Upper lobe of left lung (tissue), 6 donors: ENCODE results near the gene BLID. TPM values are rescaled to one million over a fixed set of nuclear protein-coding genes. Genes with fewer than 3 reads are reported as not detected.

Source experiments
- ATAC-seq, 2 donors: fragments of 200-7000 bp; cut with Tn5 transposase; one replicate each; pipeline ENCODE4 v1.9.1; 2022; ENCODE audit warnings: mild to moderate bottlenecking in 2 of 2, moderate library complexity in 2 of 2; ENCODE audit not compliant: low FRiP score in 2 of 2
- DNase-seq, 2 donors: peaks; one replicate each; pipeline ENCODE4 v3.0.0-alpha.2; 2019 to 2020
- H3K27ac ChIP-seq, 4 donors: fragments of 200-600 bp; sonication (generic); one replicate each; pipeline ENCODE4 v1.5.1; 2016 to 2019
- H3K27me3 ChIP-seq, 4 donors: fragments of 200-600 bp; sonication (generic); one replicate each; pipeline ENCODE4 v1.5.1; 2017 to 2019
- H3K36me3 ChIP-seq, 4 donors: fragments of 200-600 bp; sonication (generic); one replicate each; pipeline ENCODE4 v1.5.1; 2016 to 2019
- H3K4me1 ChIP-seq, 4 donors: fragments of 200-600 bp; sonication (generic); one replicate each; pipeline ENCODE4 v1.5.1; 2018 to 2019
- H3K4me3 ChIP-seq, 4 donors: fragments of 200-600 bp; sonication (generic); one replicate each; pipeline ENCODE4 v1.5.1; 2017 to 2019; ENCODE audit warnings: mild to moderate bottlenecking in 2 of 4, moderate library complexity in 1 of 4
- H3K9me3 ChIP-seq, 4 donors: fragments of 200-600 bp; sonication (generic); one replicate each; pipeline ENCODE4 v1.5.1; 2018 to 2019
- CTCF ChIP-seq, 6 experiments: fragments of 450-650 bp in 4 of 6; fragments of 200-600 bp in 2 of 6; sonication (generic) in 2 of 6; IDR thresholded peaks; one replicate each; pipeline ENCODE4 v1.5.1; 2016 to 2019; ENCODE audit warnings: antibody characterized with exemption in 6 of 6
- EP300 ChIP-seq, 4 donors: sonication (generic); formaldehyde crosslinking; IDR thresholded peaks; one replicate each; pipeline ENCODE4 v1.5.1; 2017; ENCODE audit warnings: antibody characterized with exemption in 4 of 4, control low read depth in 2 of 4
- POLR2A ChIP-seq, 4 donors: fragments of 450-650 bp; IDR thresholded peaks; one replicate each; pipeline ENCODE4 v1.5.1; 2016 to 2017; ENCODE audit warnings: antibody characterized with exemption in 4 of 4, mild to moderate bottlenecking in 2 of 4
- POLR2AphosphoS5 ChIP-seq, 2 donors: sonication (generic); formaldehyde crosslinking; IDR thresholded peaks; one replicate each; pipeline ENCODE4 v1.5.1; 2017; ENCODE audit warnings: antibody characterized with exemption in 2 of 2
- WGBS, 2 donors: methylation state at CpG; one replicate each; pipeline ENCODE4 v1.1.5; 2017 to 2018; 5-methylcytosine and 5-hydroxymethylcytosine counted together
- total RNA-seq, 6 donors: library from RNA; depleted of rRNA in 4 of 6; stranded (reverse); fragments of >200 nt in 4 of 6; gene quantifications; one replicate each; pipeline versions ENCODE4 v1.1.0 to v1.2.1, GENCODE V29; 2016 to 2021
- donor health status: DM: no; HTN: no; CAD: no; lungs with moderate emphysema.
- donor health status: DM: no; HTN: yes; CAD: no; lungs with severe emphysema.

BLID gene
- total RNA-seq, 6 donors from 2014 or later = 0.30 to 6.3 TPM; not detected in 4

- no peak for DNase-seq
- Histone ChIP-seq H3K36me3 (no peaks in the 10 kb centered on the region), H3K4me1 (peaks cover 5 to 10% (median 9%) of the 10 kb centered on the region in 4 donors), H3K4me3 (no peak overlapping the region), H3K27me3 (peaks cover 0 to 6% (median 2%) of the 10 kb centered on the region in 4 donors), H3K9me3 (no peaks in the 10 kb centered on the region), H3K27ac (no peak overlapping the region)
- no peak for ATAC-seq
- 44 to 61% methylated on average over 1 of the region's 1 CpG for WGBS, 2 donors
- TF ChIP-seq POLR2AphosphoS5 (IDR thresholded peaks at IDR 0.05) (no peak), CTCF (IDR thresholded peaks at IDR 0.05) (no peak), EP300 (IDR thresholded peaks at IDR 0.05) (no peak), POLR2A (IDR thresholded peaks at IDR 0.05) (no peak)
These were observed 11.7 kb downstream of the BLID start for GRCh38 chr11:122104341-122104740.

GRCh38 chr11:122103726-122104125 lies 12.3 kb downstream of the BLID start:
- H3K4me3 ChIP-seq = no peak overlapping the region
- DNase-seq = no peak
- no peak for TF ChIP-seq EP300 (IDR thresholded peaks at IDR 0.05)
- no peak overlapping the region for H3K27ac ChIP-seq
- peaks cover 5 to 10% (median 9%) of the 10 kb centered on the region in 4 donors for H3K4me1 ChIP-seq
- WGBS, 2 donors = 87 to 94% methylated on average over 4 of the region's 4 CpGs
- ATAC-seq = no peak
- H3K36me3 ChIP-seq = no peaks in the 10 kb centered on the region
- H3K27me3 ChIP-seq = peaks cover 0 to 6% (median 2%) of the 10 kb centered on the region in 4 donors
- no peaks in the 10 kb centered on the region for H3K9me3 ChIP-seq

GRCh38 chr11:122103321-122103720 lies 12.7 kb downstream of the BLID start:
- peak in 1 of 2 donors; percentile 54 for ATAC-seq
- no peak overlapping the region for H3K4me3 ChIP-seq

GRCh38 chr11:122102426-122102825 lies 13.6 kb downstream of the BLID start:
- no peaks in the 10 kb centered on the region for H3K36me3 ChIP-seq
- TF ChIP-seq EP300 (IDR thresholded peaks at IDR 0.05) (no peak), POLR2AphosphoS5 (IDR thresholded peaks at IDR 0.05) (no peak), POLR2A (IDR thresholded peaks at IDR 0.05) (no peak), CTCF (IDR thresholded peaks at IDR 0.05) (no peak)
- DNase-seq (no peak), ATAC-seq (no peak)
- H3K4me3 ChIP-seq = no peak overlapping the region
- peaks cover 0 to 6% (median 2%) of the 10 kb centered on the region in 4 donors for H3K27me3 ChIP-seq
- WGBS, 2 donors = 82 to 85% methylated on average over 4 of the region's 4 CpGs
- H3K4me1 ChIP-seq = peaks cover 5 to 10% (median 9%) of the 10 kb centered on the region in 4 donors
- no peak overlapping the region for H3K27ac ChIP-seq
- no peaks in the 10 kb centered on the region for H3K9me3 ChIP-seq

More at GRCh38 chr11:122103321-122103720, 12.7 kb downstream of the BLID start:
- DNase-seq = no peak
- Histone ChIP-seq H3K27me3 (peaks cover 0 to 6% (median 2%) of the 10 kb centered on the region in 4 donors), H3K36me3 (no peaks in the 10 kb centered on the region), H3K9me3 (no peaks in the 10 kb centered on the region), H3K27ac (no peak overlapping the region), H3K4me1 (peaks cover 5 to 10% (median 9%) of the 10 kb centered on the region in 4 donors)
- no peak for TF ChIP-seq POLR2AphosphoS5 (IDR thresholded peaks at IDR 0.05)
- no peak for TF ChIP-seq POLR2A (IDR thresholded peaks at IDR 0.05)
- TF ChIP-seq CTCF (IDR thresholded peaks at IDR 0.05) = no peak
- TF ChIP-seq EP300 (IDR thresholded peaks at IDR 0.05) = no peak
- 86 to 87% methylated on average over 6 of the region's 6 CpGs for WGBS, 2 donors

GRCh38 chr11:122101625-122102291 lies 14.3 kb downstream of the BLID start:
- no peak for TF ChIP-seq POLR2AphosphoS5 (IDR thresholded peaks at IDR 0.05)
- TF ChIP-seq CTCF (IDR thresholded peaks at IDR 0.05) = peak in 4 of 6 experiments; percentile 25 to 57 (median 42)
- peak overlapping the region in 3 of 4 donors; percentile 24 to 35 (median 34) for H3K4me3 ChIP-seq
- peak; percentile 70 to 81 for ATAC-seq
- peak overlapping the region in 2 of 4 donors; percentile 24 to 63 for H3K27ac ChIP-seq
- H3K4me1 ChIP-seq = peaks cover 5 to 10% (median 9%) of the 10 kb centered on the region in 4 donors
- peak; percentile 43 to 62 for DNase-seq
- H3K9me3 ChIP-seq = no peaks in the 10 kb centered on the region
- H3K36me3 ChIP-seq = no peaks in the 10 kb centered on the region
- H3K27me3 ChIP-seq = peaks cover 0 to 6% (median 2%) of the 10 kb centered on the region in 4 donors
- WGBS, 2 donors = 4 to 9% methylated on average over 13 of the region's 13 CpGs
